Caco-2 (cell line): Measurements from ENCODE around the gene FMN1. TPM values are rescaled to one million over a fixed set of nuclear protein-coding genes. Genes with fewer than 3 reads are reported as not detected.

Experiments
- BruUV-seq: library from RNA; stranded (reverse); fragments of 400-500 nt; replicated peaks from 2 replicates; lab custom pipeline; 2021; lab: Mats Ljungman, UMichigan
- CTCF ChIA-PET: fragments of 300-600 bp; sonication (Branson Sonifier 250); formaldehyde crosslinking; loops from one replicate; lab custom pipeline; 2022; ENCODE audit warnings: antibody characterized with exemption; lab: Charles Lee
- POLR2A ChIA-PET: fragments of 300-600 bp; sonication (Branson Sonifier 250); formaldehyde crosslinking; loops from one replicate; lab custom pipeline; 2022; ENCODE audit warnings: antibody characterized with exemption; lab: Charles Lee
- DNase-seq, 2 experiments: peaks; one replicate each; pipeline versions ENCODE4 v3.0.0 to v3.0.0-alpha.2; 2020 to 2022
- H3K27me3 ChIP-seq: replicated peaks from 2 replicates; pipeline ENCODE4 v1.6.0; 2011; ENCODE audit warnings: low read length; ENCODE audit not compliant: control insufficient read depth, insufficient read depth
- H3K36me3 ChIP-seq: 2 replicates; pipeline ENCODE4 v1.5.1; 2011; ENCODE audit warnings: low read length; ENCODE audit not compliant: control insufficient read depth, insufficient read depth
- H3K4me1 ChIP-seq: fragments of 250-450 bp; sonication (Bioruptor Pico); 2 replicates; pipeline ENCODE4 v1.5.1; 2020; ENCODE audit warnings: mild to moderate bottlenecking
- H3K4me3 ChIP-seq: 2 replicates; pipeline ENCODE4 v1.5.1; 2011; ENCODE audit warnings: low read depth, mild to moderate bottlenecking, control low read depth, low read length
- H3K9me3 ChIP-seq: fragments of 250-450 bp; sonication (Bioruptor Pico); 2 replicates; pipeline ENCODE4 v1.5.1; 2020; ENCODE audit warnings: mild to moderate bottlenecking, moderate library complexity
- H3K27ac Mint-ChIP-seq: one replicate; pipeline ENCODE4 v1.8.0; 2022; ENCODE audit warnings: mixed read lengths; ENCODE audit not compliant: unreplicated experiment
- H3K27me3 Mint-ChIP-seq: one replicate; pipeline ENCODE4 v1.8.0; 2022; ENCODE audit warnings: mixed read lengths; ENCODE audit not compliant: insufficient read depth, unreplicated experiment
- H3K36me3 Mint-ChIP-seq: one replicate; pipeline ENCODE4 v1.8.0; 2022; ENCODE audit warnings: mild to moderate bottlenecking, mixed read lengths; ENCODE audit not compliant: insufficient read depth, unreplicated experiment
- H3K4me1 Mint-ChIP-seq: one replicate; pipeline ENCODE4 v1.8.0; 2022; ENCODE audit warnings: low read depth, mixed read lengths; ENCODE audit not compliant: unreplicated experiment
- H3K4me3 Mint-ChIP-seq: one replicate; pipeline ENCODE4 v1.8.0; 2022; ENCODE audit warnings: mild to moderate bottlenecking, moderate library complexity, mixed read lengths; ENCODE audit not compliant: unreplicated experiment
- H3K9me3 Mint-ChIP-seq: one replicate; pipeline ENCODE4 v1.8.0; 2022; ENCODE audit warnings: mixed read lengths; ENCODE audit not compliant: unreplicated experiment
- CTCF ChIP-seq, 2 experiments: fragments of 200-600 bp in 1 of 2; IDR thresholded peaks; 1 replicate in 1 of 2; 2 replicates in 1 of 2; pipeline versions ENCODE4 v1.5.1 to v1.8.0; 2011 to 2022; ENCODE audit warnings: antibody characterized with exemption in 1 of 2, control low read depth in 1 of 2, inconsistent platforms in 1 of 2, low read depth in 1 of 2, low read length in 1 of 2, mild to moderate bottlenecking in 1 of 2, moderate library complexity in 1 of 2; ENCODE audit not compliant: insufficient read depth in 1 of 2, severe bottlenecking in 1 of 2, unreplicated experiment in 1 of 2
- intact Hi-C: fragments of 100-400 bp; cut with micrococcal nuclease; formaldehyde crosslinking; loops from one replicate; pipeline ENCODE4 v1.10.0; 2022; ENCODE audit not compliant: unreplicated experiment
- total RNA-seq: library from RNA; stranded (reverse); gene quantifications from 2 replicates; pipeline ENCODE4 v1.2.3, GENCODE V29; 2022

The FMN1 gene
- total RNA-seq, 1 experiment from 2014 or later = 1.6 TPM

GRCh38 chr15:32786906-32787305 lies 407.6 kb downstream of the FMN1 start:
- Histone ChIP-seq H3K36me3 (no peaks in the 10 kb centered on the region), H3K27me3 (no peaks in the 10 kb centered on the region), H3K4me1 (peaks cover 16% of the 10 kb centered on the region), H3K9me3 (no peaks in the 10 kb centered on the region), H3K4me3 (no peak overlapping the region)
- POLR2A ChIA-PET = no interaction called here
- Mint-ChIP-seq H3K4me1 (no peaks in the 10 kb centered on the region), H3K4me3 (no peak overlapping the region), H3K9me3 (peaks cover 6% of the 10 kb centered on the region), H3K27ac (no peak overlapping the region), H3K36me3 (no peaks in the 10 kb centered on the region), H3K27me3 (no peaks in the 10 kb centered on the region)
- TF ChIP-seq CTCF (IDR thresholded peaks at IDR 0.05; ENCODE audit: insufficient read depth in 1 of 2, low read depth in 1 of 2, low read length in 1 of 2, severe bottlenecking in 1 of 2, unreplicated experiment in 1 of 2) = no peak
- no TSS peak for BruUV-seq
- intact Hi-C loops = loop anchor here (10.0 kb wide), 1 partner anchor 82 kb away; no protein-coding TSS in a partner anchor
- CTCF ChIA-PET = no interaction called here
- no peak for DNase-seq

GRCh38 chr15:32784581-32784980 lies 409.9 kb downstream of the FMN1 start:
- Mint-ChIP-seq H3K27me3 (no peaks in the 10 kb centered on the region), H3K36me3 (no peaks in the 10 kb centered on the region), H3K27ac (no peak overlapping the region), H3K9me3 (no peaks in the 10 kb centered on the region), H3K4me3 (no peak overlapping the region), H3K4me1 (no peaks in the 10 kb centered on the region)
- POLR2A ChIA-PET = no interaction called here
- Histone ChIP-seq H3K4me1 (peaks cover 16% of the 10 kb centered on the region), H3K27me3 (no peaks in the 10 kb centered on the region), H3K4me3 (no peak overlapping the region), H3K9me3 (no peaks in the 10 kb centered on the region), H3K36me3 (no peaks in the 10 kb centered on the region)
- CTCF ChIA-PET = interaction anchor here (1.3 kb wide), 1 partner anchor 122 kb away, joined by 3 read pairs; no protein-coding TSS in a partner anchor
- BruUV-seq = no TSS peak
- intact Hi-C loops = loop anchor here (10.0 kb wide), 1 partner anchor 80 kb away; no protein-coding TSS in a partner anchor
- no peak for TF ChIP-seq CTCF (IDR thresholded peaks at IDR 0.05; ENCODE audit: insufficient read depth in 1 of 2, low read depth in 1 of 2, low read length in 1 of 2, severe bottlenecking in 1 of 2, unreplicated experiment in 1 of 2)
- no peak for DNase-seq

GRCh38 chr15:32781781-32782180 lies 412.7 kb downstream of the FMN1 start:
- no peaks in the 10 kb centered on the region for H3K36me3 ChIP-seq
- H3K4me3 ChIP-seq = no peak overlapping the region
- Mint-ChIP-seq H3K27me3 (no peaks in the 10 kb centered on the region), H3K27ac (no peak overlapping the region), H3K9me3 (no peaks in the 10 kb centered on the region), H3K36me3 (no peaks in the 10 kb centered on the region), H3K4me3 (no peak overlapping the region), H3K4me1 (no peaks in the 10 kb centered on the region)
- DNase-seq = no peak
- ChIA-PET CTCF (interaction anchor here (1.0 kb wide), 1 partner anchor 13 kb away, joined by 3 read pairs; no protein-coding TSS in a partner anchor), POLR2A (no interaction called here)
- no TSS peak for BruUV-seq
- TF ChIP-seq CTCF (IDR thresholded peaks at IDR 0.05; ENCODE audit: insufficient read depth in 1 of 2, low read depth in 1 of 2, low read length in 1 of 2, severe bottlenecking in 1 of 2, unreplicated experiment in 1 of 2) = no peak
- intact Hi-C loops = loop anchor here (10.0 kb wide), 1 partner anchor 77 kb away; no protein-coding TSS in a partner anchor
- H3K9me3 ChIP-seq = peaks cover 7% of the 10 kb centered on the region
- H3K4me1 ChIP-seq = peaks cover under 1% of the 10 kb centered on the region; the same call in 1 of the 2 replicates
- no peaks in the 10 kb centered on the region for H3K27me3 ChIP-seq
